Fibroblast of skin of scalp (primary cell): Measurements from ENCODE around the gene LIN28A.

ENCODE experiments used
- DNase-seq: peaks from one replicate; pipeline ENCODE4 v3.0.0-alpha.2; 2013

Gene LIN28A

GRCh38 chr1:26388791-26389445 lies 21.7 kb upstream of the LIN28A start:
- no peak for DNase-seq

- no peak for DNase-seq
These were observed 20.9 kb upstream of the LIN28A start for GRCh38 chr1:26389604-26390247.

- DNase-seq: peak; percentile 63
These were observed 19.2 kb upstream of the LIN28A start for GRCh38 chr1:26391450-26391849.

GRCh38 chr1:26395754-26396153 lies 14.9 kb upstream of the LIN28A start:
- DNase-seq: no peak

- no peak for DNase-seq
These were observed 11.6 kb upstream of the LIN28A start for GRCh38 chr1:26399034-26399433.

GRCh38 chr1:26401891-26402290 lies 8.7 kb upstream of the LIN28A start:
- DNase-seq: no peak

GRCh38 chr1:26403656-26404055 lies 7.0 kb upstream of the LIN28A start:
- DNase-seq: no peak

GRCh38 chr1:26404641-26405040 lies 6.0 kb upstream of the LIN28A start:
- no peak for DNase-seq

- DNase-seq: peak; percentile 76
These were observed 5.2 kb upstream of the LIN28A start for GRCh38 chr1:26405281-26405915.

- DNase-seq: peak; percentile 75
These were observed 2.0 kb upstream of the LIN28A start for GRCh38 chr1:26408604-26409003.

- no peak for DNase-seq
These were observed 1.3 kb upstream of the LIN28A start for GRCh38 chr1:26409191-26409807.

- no peak for DNase-seq
These were observed 1.0 kb downstream of the LIN28A start for GRCh38 chr1:26411624-26412074.

GRCh38 chr1:26412180-26412840 lies 1.7 kb downstream of the LIN28A start:
- DNase-seq: no peak

GRCh38 chr1:26413031-26413430 lies 2.4 kb downstream of the LIN28A start:
- DNase-seq: no peak

GRCh38 chr1:26417111-26417759 lies 6.6 kb downstream of the LIN28A start:
- DNase-seq: peak; percentile 51

- peak; percentile 25 for DNase-seq
These were observed 8.3 kb downstream of the LIN28A start for GRCh38 chr1:26418865-26419349.

GRCh38 chr1:26419494-26419893 lies 8.9 kb downstream of the LIN28A start:
- DNase-seq: no peak

GRCh38 chr1:26429721-26430120 lies 19.1 kb downstream of the LIN28A start:
- no peak for DNase-seq

- DNase-seq: peak; percentile 99
These were observed 21.5 kb downstream of the LIN28A start, which contains the start of gene DHDDS for GRCh38 chr1:26431979-26432695. TSS of gene DHDDS (plus strand) at chr1:26432321. CDS start at chr1:26432946, 625 bp downstream.

GRCh38 chr1:26432793-26433192 lies 22.2 kb downstream of the LIN28A start:
- no peak for DNase-seq

GRCh38 chr1:26434161-26434752 lies 23.6 kb downstream of the LIN28A start:
- no peak for DNase-seq
